Measurements from ENCODE around the gene COQ6. TPM values are rescaled to one million over a fixed set of nuclear protein-coding genes. Genes with fewer than 3 reads are reported as not detected.

The COQ6 gene
- total RNA-seq (10 to 100 TPM; 22.5 to 23.4 TPM), polyA plus RNA-seq (10 to 100 TPM; 17.6 to 20.4 TPM)
- long read RNA-seq, donor 1, transcript COQ6-201 (12 exons, 2,118 nt), result major isoform, 9 of 18 reads
- long read RNA-seq, donor 1, partial matches to known transcripts, result 5 of 18 reads
- long read RNA-seq, donor 1, other reads (novel, unspliced or antisense), result 0 of 18 reads
- long read RNA-seq, donor 2, partial matches to known transcripts, result 0 of 4 reads
- long read RNA-seq, donor 2, other reads (novel, unspliced or antisense), result 0 of 4 reads
- long read RNA-seq, donor 3, partial matches to known transcripts, result 0 of 1 reads
- long read RNA-seq, donor 3, other reads (novel, unspliced or antisense), result 0 of 1 reads
- long read RNA-seq, donor 4, partial matches to known transcripts, result 0 of 1 reads
- long read RNA-seq, donor 4, other reads (novel, unspliced or antisense), result 0 of 1 reads
- long read RNA-seq, donor 5, partial matches to known transcripts, result 0 of 6 reads
- long read RNA-seq, donor 5, other reads (novel, unspliced or antisense), result 0 of 6 reads

DNA sequence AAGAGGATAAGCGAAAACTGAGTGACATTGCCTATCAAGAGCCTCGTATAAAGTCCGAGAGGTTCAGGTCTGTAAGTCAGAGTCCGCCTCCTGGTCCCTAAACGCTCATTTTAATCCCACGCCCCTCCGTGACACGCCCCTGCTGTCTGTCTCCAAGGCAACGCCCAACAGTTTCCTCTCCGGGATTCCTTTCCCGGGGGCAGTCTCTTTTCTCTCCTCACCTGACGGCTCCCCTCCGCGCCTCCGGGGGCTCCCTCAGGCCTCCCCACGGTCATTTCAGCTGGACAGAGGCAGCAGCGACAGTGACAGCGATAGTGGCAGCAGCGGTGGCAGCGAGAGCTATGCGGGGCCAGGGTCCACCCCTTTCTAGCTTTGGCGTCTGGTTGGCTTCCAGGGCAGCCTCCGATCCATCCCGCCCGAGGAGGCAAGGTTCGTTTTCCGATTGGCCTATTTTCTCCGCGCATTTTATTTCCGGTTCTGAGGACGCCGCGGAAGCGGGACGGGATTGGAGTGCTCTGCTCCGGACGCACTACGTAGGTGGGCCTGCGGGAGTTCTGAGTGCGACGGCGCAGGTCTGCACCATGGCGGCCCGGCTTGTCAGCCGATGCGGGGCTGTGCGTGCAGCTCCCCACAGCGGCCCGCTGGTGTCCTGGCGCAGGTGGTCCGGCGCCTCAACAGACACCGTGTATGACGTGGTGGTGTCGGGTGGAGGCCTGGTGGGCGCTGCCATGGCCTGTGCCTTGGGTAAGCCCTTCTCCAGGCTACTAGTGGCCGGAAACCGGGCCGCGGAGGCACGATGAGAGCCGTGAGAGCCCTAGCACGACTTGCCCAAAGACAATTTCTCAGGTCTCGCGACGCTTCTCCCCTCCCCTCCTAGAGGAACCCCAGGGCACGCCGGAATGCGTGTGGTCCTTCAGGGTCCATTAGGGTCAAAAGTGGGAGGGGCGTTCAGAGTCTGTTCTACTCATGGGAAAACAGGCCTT lies at the start of gene COQ6, which contains the start of gene FAM161B:
COQ6 (plus strand) TSS at position 551 of the 983 bp plus-strand sequence; CDS start at position 582, 31 bp downstream.
FAM161B (minus strand) TSS at position 343 of the 983 bp plus-strand sequence; CDS start at position 275, 68 bp downstream.
- 0% methylated on average over 65 to 70 of the region's 70 CpGs for WGBS, 2 donors
- DNase-seq, result peak; percentile 97 to 99 (median 99)
- Histone ChIP-seq H3K4me1 (ENCODE audit: control insufficient read depth in 5 of 5, insufficient read depth in 5 of 5, low read length in 5 of 5) (peaks cover 3 to 13% (median 3%) of the 10 kb centered on the region in 5 donors), H3K36me3 (ENCODE audit: control insufficient read depth in 4 of 4, insufficient read depth in 4 of 4, low read length in 4 of 4) (peaks cover 7 to 15% (median 7%) of the 10 kb centered on the region in 4 donors), H3K27ac (ENCODE audit: low read depth in 1 of 2, low read length in 1 of 2) (peak within 1 kb of the TSS; percentile 98 to 99), H3K4me3 (peak within 1 kb of the TSS; percentile 85), H3K27me3 (ENCODE audit: control insufficient read depth in 3 of 3, insufficient read depth in 3 of 3, low read length in 2 of 3) (no peaks in the 10 kb centered on the region), H3K9ac (ENCODE audit: insufficient read depth in 1 of 2, low read length in 2 of 2) (peak within 1 kb of the TSS; percentile 84 to 87), H3K9me3 (ENCODE audit: control insufficient read depth in 4 of 4, insufficient read depth in 3 of 4, low read length in 3 of 4) (no peaks in the 10 kb centered on the region)
- TF ChIP-seq, protein P1, sequence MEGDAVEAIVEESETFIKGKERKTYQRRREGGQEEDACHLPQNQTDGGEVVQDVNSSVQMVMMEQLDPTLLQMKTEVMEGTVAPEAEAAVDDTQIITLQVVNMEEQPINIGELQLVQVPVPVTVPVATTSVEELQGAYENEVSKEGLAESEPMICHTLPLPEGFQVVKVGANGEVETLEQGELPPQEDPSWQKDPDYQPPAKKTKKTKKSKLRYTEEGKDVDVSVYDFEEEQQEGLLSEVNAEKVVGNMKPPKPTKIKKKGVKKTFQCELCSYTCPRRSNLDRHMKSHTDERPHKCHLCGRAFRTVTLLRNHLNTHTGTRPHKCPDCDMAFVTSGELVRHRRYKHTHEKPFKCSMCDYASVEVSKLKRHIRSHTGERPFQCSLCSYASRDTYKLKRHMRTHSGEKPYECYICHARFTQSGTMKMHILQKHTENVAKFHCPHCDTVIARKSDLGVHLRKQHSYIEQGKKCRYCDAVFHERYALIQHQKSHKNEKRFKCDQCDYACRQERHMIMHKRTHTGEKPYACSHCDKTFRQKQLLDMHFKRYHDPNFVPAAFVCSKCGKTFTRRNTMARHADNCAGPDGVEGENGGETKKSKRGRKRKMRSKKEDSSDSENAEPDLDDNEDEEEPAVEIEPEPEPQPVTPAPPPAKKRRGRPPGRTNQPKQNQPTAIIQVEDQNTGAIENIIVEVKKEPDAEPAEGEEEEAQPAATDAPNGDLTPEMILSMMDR (IDR thresholded peaks at IDR 0.05; ENCODE audit: control extremely low read depth, extremely low read depth), result no peak
- peak; percentile 99 for ATAC-seq (ENCODE audit: insufficient read depth, low FRiP score)

DNA sequence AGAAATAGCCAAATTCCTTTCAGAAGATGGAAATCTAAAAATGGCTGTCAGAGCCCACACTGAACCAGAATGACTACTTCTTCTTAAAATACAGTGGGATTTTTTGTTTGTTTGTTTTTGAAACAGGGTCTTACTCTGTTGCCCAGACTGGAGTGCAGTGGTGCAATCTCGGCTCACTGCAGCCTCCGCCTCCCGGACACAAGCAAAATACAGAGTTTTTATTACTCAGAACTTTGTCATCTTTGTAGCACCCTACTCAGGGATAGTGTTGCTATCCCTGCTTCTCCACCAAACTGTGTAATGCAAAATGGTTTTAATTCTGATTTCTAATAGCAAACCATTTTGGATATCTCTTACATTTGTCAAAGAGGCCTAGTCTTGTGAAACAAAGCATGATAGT lies 47.1 kb upstream of the COQ6 start:
- 78 to 81% methylated on average over 3 of the region's 3 CpGs for WGBS, 2 donors
- TF ChIP-seq, protein P1 (IDR thresholded peaks at IDR 0.05; ENCODE audit: control extremely low read depth, extremely low read depth), result no peak
- peaks cover 22 to 40% (median 29%) of the 10 kb centered on the region in 4 donors for H3K36me3 ChIP-seq (ENCODE audit: control insufficient read depth in 4 of 4, insufficient read depth in 4 of 4, low read length in 4 of 4)

DNA sequence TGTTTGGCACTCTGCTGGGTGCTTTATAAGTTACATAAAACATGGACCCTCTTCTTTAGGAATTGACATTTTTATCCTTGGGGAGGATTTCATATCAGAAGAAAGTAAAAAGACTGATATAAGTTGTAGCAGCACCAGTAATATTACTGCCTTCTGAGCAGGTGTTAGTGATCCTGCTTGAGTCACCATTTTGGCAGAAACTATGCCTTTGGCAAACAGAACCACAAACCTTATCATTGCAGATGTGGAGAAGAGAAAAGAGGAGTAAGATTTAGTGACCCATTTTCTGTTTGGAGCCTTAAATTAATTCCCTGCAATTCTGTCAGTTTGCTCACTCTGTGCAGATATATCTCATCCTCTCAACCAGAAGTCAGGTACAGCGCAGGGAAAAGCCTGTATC lies 40.4 kb upstream of the COQ6 start:
- Histone ChIP-seq H3K27me3 (ENCODE audit: control insufficient read depth in 3 of 3, insufficient read depth in 3 of 3, low read length in 2 of 3) (no peaks in the 10 kb centered on the region), H3K9ac (ENCODE audit: insufficient read depth in 1 of 2, low read length in 2 of 2) (no peak overlapping the region), H3K9me3 (ENCODE audit: control insufficient read depth in 4 of 4, insufficient read depth in 3 of 4, low read length in 3 of 4) (no peaks in the 10 kb centered on the region), H3K4me3 (no peak overlapping the region), H3K27ac (ENCODE audit: low read depth in 1 of 2, low read length in 1 of 2) (no peak overlapping the region), H3K4me1 (ENCODE audit: control insufficient read depth in 5 of 5, insufficient read depth in 5 of 5, low read length in 5 of 5) (no peaks in the 10 kb centered on the region), H3K36me3 (ENCODE audit: control insufficient read depth in 4 of 4, insufficient read depth in 4 of 4, low read length in 4 of 4) (peaks cover 25 to 48% (median 45%) of the 10 kb centered on the region in 4 donors)
- TF ChIP-seq, protein P1 (IDR thresholded peaks at IDR 0.05; ENCODE audit: control extremely low read depth, extremely low read depth), result no peak
- no peak for DNase-seq
- ATAC-seq (ENCODE audit: insufficient read depth, low FRiP score), result no peak
- WGBS, 2 donors, result 97 to 98% methylated on average over 1 of the region's 1 CpG

More for the DNA sequence above, 47.1 kb upstream of the COQ6 start:
- no peak overlapping the region for H3K4me3 ChIP-seq
- ATAC-seq (ENCODE audit: insufficient read depth, low FRiP score), result no peak
- H3K27me3 ChIP-seq (ENCODE audit: control insufficient read depth in 3 of 3, insufficient read depth in 3 of 3, low read length in 2 of 3), result no peaks in the 10 kb centered on the region
- H3K4me1 ChIP-seq (ENCODE audit: control insufficient read depth in 5 of 5, insufficient read depth in 5 of 5, low read length in 5 of 5), result peaks cover 0 to 2% (median 0%) of the 10 kb centered on the region in 5 donors
- H3K9ac ChIP-seq (ENCODE audit: insufficient read depth in 1 of 2, low read length in 2 of 2), result no peak overlapping the region
- no peak for DNase-seq
- no peak overlapping the region for H3K27ac ChIP-seq (ENCODE audit: low read depth in 1 of 2, low read length in 1 of 2)
- H3K9me3 ChIP-seq (ENCODE audit: control insufficient read depth in 4 of 4, insufficient read depth in 3 of 4, low read length in 3 of 4), result no peaks in the 10 kb centered on the region

Data from lung (tissue), 16 donors.